CD4-positive, alpha-beta T cell treated with Interleukin-2 at 100 ng/mL for 4 hours (primary cell): ENCODE data around the gene ZNF689.
A peak's percentile ranks its signal among the peaks of the same experiment; 100 is the strongest.
"Not testable (repeated sequence)": the region's sequence is repeated elsewhere in the genome, so short reads cannot be mapped to it uniquely, and the experiment has no call there.

ENCODE experiments used
- DNase-seq: peaks from one replicate; pipeline ENCODE4 v3.0.0-alpha.2; 2020; ENCODE audit warnings: low spot score

ZNF689 gene

GRCh38 chr16:30636599-30636998 lies 26.4 kb upstream of the ZNF689 start:
- no peak for DNase-seq

- DNase-seq: no peak
These were observed 23.3 kb upstream of the ZNF689 start for GRCh38 chr16:30633526-30633925.

GRCh38 chr16:30632454-30632853 lies 22.3 kb upstream of the ZNF689 start:
- DNase-seq: not testable (repeated sequence)

GRCh38 chr16:30628628-30629540 lies 18.7 kb upstream of the ZNF689 start:
- DNase-seq: peak; percentile 86

- no peak for DNase-seq
These were observed 16.0 kb upstream of the ZNF689 start for GRCh38 chr16:30626236-30626635.

GRCh38 chr16:30623536-30624283 lies 13.5 kb upstream of the ZNF689 start:
- DNase-seq: no peak

GRCh38 chr16:30622455-30623032 lies 12.4 kb upstream of the ZNF689 start:
- DNase-seq: no peak

GRCh38 chr16:30621765-30622164 lies 11.6 kb upstream of the ZNF689 start:
- DNase-seq: no peak

GRCh38 chr16:30620169-30620568 lies 10.0 kb upstream of the ZNF689 start:
- no peak for DNase-seq

- DNase-seq: no peak
These were observed 9.4 kb upstream of the ZNF689 start for GRCh38 chr16:30619638-30620037.

- DNase-seq: no peak
These were observed 9.0 kb upstream of the ZNF689 start for GRCh38 chr16:30619202-30619601.

GRCh38 chr16:30615358-30616091 lies 5.3 kb upstream of the ZNF689 start:
- DNase-seq: peak; percentile 66

GRCh38 chr16:30609002-30609925 lies 925 bp downstream of the ZNF689 start:
- DNase-seq: no peak

- no peak for DNase-seq
These were observed 4.2 kb downstream of the ZNF689 start for GRCh38 chr16:30606004-30606403.

- DNase-seq: no peak
These were observed 5.0 kb downstream of the ZNF689 start for GRCh38 chr16:30605158-30605557.

GRCh38 chr16:30604316-30604947 lies 5.8 kb downstream of the ZNF689 start:
- no peak for DNase-seq

- no peak for DNase-seq
These were observed 6.3 kb downstream of the ZNF689 start for GRCh38 chr16:30603945-30604315.

- no peak for DNase-seq
These were observed 7.4 kb downstream of the ZNF689 start for GRCh38 chr16:30602616-30603277.

- no peak for DNase-seq
These were observed 8.2 kb downstream of the ZNF689 start for GRCh38 chr16:30601966-30602365.

- no peak for DNase-seq
These were observed 9.3 kb downstream of the ZNF689 start for GRCh38 chr16:30600929-30601328.
